Ishikawa (cell line): Measurements from ENCODE around the gene ACKR2.

Source experiments
- CEBPB ChIP-seq: IDR thresholded peaks from 2 replicates; pipeline ENCODE4 v1.6.1; 2012
- CREB1 ChIP-seq: IDR thresholded peaks from 2 replicates; pipeline ENCODE4 v1.6.1; 2012; ENCODE audit warnings: low read depth
- EGR1 ChIP-seq: IDR thresholded peaks from 2 replicates; pipeline ENCODE4 v1.6.1; 2012
- EP300 ChIP-seq: IDR thresholded peaks from 2 replicates; pipeline ENCODE4 v1.6.1; 2012; ENCODE audit warnings: borderline replicate concordance
- FOXM1 ChIP-seq: IDR thresholded peaks from 2 replicates; pipeline ENCODE4 v1.6.1; 2012; ENCODE audit warnings: low read depth, borderline replicate concordance
- NFIC ChIP-seq: IDR thresholded peaks from 2 replicates; pipeline ENCODE4 v1.6.1; 2012
- RAD21 ChIP-seq: IDR thresholded peaks from 2 replicates; pipeline ENCODE4 v1.6.1; 2012; ENCODE audit warnings: low read depth
- TAF1 ChIP-seq: IDR thresholded peaks from 2 replicates; pipeline ENCODE4 v1.6.1; 2012; ENCODE audit warnings: low read depth, mild to moderate bottlenecking
- TCF12 ChIP-seq: IDR thresholded peaks from 2 replicates; pipeline ENCODE4 v1.6.1; 2012; ENCODE audit warnings: low read depth
- TEAD4 ChIP-seq: IDR thresholded peaks from 2 replicates; pipeline ENCODE4 v1.6.1; 2012
- YY1 ChIP-seq: IDR thresholded peaks from 2 replicates; pipeline ENCODE4 v1.6.1; 2012; ENCODE audit warnings: low read depth
- ZBTB7A ChIP-seq: IDR thresholded peaks from 2 replicates; pipeline ENCODE4 v1.6.1; 2012; ENCODE audit warnings: low read depth
- TF ChIP-seq, protein P1 (sequence below): IDR thresholded peaks from 2 replicates; pipeline ENCODE4 v1.6.1; 2012
- TF ChIP-seq, protein P2 (sequence below): IDR thresholded peaks from 2 replicates; pipeline ENCODE4 v1.6.1; 2012
- TF ChIP-seq, protein P3 (sequence below): IDR thresholded peaks from 2 replicates; pipeline ENCODE4 v1.6.1; 2012; ENCODE audit warnings: low read depth, mild to moderate bottlenecking

Gene ACKR2

DNA sequence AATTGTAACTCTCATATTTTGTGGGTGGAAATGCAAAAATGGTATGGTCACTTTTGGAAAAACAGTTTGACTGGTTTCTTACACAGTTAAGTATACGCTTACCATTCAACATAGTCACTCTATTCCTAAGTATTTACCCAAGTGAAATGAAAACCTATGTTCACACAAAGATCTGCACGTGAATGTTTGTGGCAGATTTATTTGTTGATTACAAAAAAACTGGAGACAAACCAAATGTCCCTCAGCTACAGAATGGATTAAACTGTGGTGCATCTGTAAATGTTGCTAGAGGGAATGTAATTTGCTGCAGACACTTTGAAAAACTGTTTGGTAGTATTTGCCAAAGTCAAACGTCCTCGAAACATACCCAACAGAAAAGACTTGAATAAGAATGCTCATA lies 29.3 kb downstream of the ACKR2 start:
- TF ChIP-seq TEAD4 (no peak), FOXM1 (no peak), EP300 (no peak), CEBPB (no peak), NFIC (no peak)
- TF ChIP-seq, protein P1, sequence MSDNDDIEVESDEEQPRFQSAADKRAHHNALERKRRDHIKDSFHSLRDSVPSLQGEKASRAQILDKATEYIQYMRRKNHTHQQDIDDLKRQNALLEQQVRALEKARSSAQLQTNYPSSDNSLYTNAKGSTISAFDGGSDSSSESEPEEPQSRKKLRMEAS, result no peak

DNA sequence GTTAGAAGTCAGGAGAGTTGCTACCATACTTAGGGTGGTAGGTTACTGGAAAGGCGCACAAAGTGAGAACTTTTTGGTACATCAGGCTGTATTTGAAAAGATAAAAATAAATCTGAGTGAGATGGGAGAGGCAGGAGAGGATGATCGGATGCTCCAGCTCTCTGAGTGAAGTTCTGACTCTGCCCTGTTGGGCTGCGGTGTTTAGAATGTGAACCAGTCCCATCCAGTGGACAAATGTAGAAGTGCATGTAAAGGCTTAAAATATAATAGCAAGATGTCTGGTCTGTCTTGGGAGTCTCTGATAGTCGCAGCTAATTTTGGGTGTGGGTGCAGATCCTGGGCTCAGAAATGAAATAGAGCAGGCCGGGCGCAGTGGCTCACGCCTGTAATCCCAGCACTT lies 30.4 kb downstream of the ACKR2 start:
- TF ChIP-seq, protein P2, sequence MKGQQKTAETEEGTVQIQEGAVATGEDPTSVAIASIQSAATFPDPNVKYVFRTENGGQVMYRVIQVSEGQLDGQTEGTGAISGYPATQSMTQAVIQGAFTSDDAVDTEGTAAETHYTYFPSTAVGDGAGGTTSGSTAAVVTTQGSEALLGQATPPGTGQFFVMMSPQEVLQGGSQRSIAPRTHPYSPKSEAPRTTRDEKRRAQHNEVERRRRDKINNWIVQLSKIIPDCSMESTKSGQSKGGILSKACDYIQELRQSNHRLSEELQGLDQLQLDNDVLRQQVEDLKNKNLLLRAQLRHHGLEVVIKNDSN, result no peak
- TF ChIP-seq RAD21, result peak; percentile 65

DNA sequence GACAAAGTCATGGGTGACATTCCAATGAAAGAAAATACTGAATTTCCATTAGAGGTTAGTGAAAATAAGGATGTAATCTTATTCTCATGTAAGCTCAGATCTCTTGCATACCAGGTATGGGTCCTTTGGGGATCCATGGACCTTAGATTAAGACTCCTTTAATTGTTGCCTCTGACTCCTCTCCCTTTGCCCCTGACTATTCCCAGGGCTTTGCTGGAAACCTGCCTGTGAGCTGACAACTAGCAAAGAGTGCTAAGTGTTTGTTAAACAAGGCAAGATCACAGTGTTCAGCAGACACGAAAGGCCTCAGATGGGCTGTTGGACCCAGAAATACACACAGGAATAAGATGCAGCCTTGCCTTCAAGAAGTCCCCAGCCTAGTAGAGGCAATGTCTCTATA lies 32.1 kb downstream of the ACKR2 start:
- no peak for TF ChIP-seq CEBPB
- TF ChIP-seq YY1, result no peak
- TF ChIP-seq CREB1, result no peak
- no peak for TF ChIP-seq FOXM1
- no peak for TF ChIP-seq TCF12
- TF ChIP-seq NFIC, result no peak
- no peak for TF ChIP-seq TEAD4
- TF ChIP-seq, protein P2, result no peak
- no peak for TF ChIP-seq TAF1

DNA sequence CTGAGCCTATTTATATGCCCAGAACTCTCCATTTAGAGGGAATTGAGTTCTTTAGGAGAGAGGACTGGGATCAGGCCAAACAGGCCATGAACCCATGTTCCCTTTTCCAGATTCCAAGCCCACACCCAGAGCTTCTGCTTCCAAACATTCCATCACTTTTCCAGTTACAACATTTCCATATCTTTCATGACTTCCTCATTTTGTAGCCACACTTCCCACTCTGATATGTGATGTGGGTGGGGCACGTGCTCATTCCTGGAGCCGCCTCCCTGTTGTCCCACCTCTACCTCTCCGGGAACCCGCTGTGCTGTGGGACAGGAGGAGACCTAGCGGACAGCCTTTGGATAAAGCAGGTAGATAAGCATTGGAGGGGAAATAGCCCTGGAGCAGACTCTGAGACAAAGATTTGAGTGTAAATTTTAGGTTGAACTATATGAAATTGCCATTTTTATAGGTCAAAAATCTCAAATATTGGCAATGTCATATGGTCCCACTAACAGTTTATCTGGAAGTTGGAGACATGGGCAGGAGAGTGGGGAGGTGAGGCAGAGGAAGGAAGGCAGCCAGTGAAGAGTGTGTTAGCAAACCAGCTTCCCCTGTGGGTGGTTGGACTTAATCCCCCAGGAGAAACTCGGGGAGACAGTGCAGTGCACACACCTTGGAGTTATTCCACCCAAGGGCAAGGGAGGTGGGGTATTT lies 34.6 kb downstream of the ACKR2 start:
- TF ChIP-seq FOXM1 (no peak), RAD21 (no peak)
- TF ChIP-seq, protein P2, result 0 out of 2 replicates have a peak, but pooled peaks have one; percentile 29

DNA sequence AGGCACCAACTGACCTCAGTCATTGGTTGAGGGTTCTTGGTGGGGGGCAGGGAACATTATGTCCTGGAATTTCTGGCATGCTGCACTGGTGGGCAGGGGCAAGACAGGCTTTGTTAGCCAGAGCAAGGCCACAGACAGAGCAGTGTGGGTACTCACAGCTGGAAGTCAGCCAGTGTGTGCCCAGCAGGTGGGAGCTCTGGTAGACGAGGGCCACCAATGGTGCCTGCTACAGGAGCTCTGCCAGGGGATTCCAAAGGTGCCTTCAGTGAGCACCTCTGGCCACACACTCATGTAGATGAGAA lies 35.1 kb downstream of the ACKR2 start:
- TF ChIP-seq RAD21, result no peak
- peak; percentile 95 for TF ChIP-seq TEAD4
- peak; percentile 78 for TF ChIP-seq NFIC
- 0 out of 2 replicates have a peak, but pooled peaks have one; percentile 23 for TF ChIP-seq ZBTB7A
- TF ChIP-seq, protein P1, result no peak; the same call in 1 of the 2 replicates
- no peak for TF ChIP-seq FOXM1
- TF ChIP-seq, protein P2, result no peak
- TF ChIP-seq EP300, result peak; percentile 58; the same call in 1 of the 2 replicates
- TF ChIP-seq YY1, result no peak
- peak; percentile 60; the same call in 1 of the 2 replicates for TF ChIP-seq TCF12
- TF ChIP-seq CEBPB, result no peak
- TF ChIP-seq, protein P3, sequence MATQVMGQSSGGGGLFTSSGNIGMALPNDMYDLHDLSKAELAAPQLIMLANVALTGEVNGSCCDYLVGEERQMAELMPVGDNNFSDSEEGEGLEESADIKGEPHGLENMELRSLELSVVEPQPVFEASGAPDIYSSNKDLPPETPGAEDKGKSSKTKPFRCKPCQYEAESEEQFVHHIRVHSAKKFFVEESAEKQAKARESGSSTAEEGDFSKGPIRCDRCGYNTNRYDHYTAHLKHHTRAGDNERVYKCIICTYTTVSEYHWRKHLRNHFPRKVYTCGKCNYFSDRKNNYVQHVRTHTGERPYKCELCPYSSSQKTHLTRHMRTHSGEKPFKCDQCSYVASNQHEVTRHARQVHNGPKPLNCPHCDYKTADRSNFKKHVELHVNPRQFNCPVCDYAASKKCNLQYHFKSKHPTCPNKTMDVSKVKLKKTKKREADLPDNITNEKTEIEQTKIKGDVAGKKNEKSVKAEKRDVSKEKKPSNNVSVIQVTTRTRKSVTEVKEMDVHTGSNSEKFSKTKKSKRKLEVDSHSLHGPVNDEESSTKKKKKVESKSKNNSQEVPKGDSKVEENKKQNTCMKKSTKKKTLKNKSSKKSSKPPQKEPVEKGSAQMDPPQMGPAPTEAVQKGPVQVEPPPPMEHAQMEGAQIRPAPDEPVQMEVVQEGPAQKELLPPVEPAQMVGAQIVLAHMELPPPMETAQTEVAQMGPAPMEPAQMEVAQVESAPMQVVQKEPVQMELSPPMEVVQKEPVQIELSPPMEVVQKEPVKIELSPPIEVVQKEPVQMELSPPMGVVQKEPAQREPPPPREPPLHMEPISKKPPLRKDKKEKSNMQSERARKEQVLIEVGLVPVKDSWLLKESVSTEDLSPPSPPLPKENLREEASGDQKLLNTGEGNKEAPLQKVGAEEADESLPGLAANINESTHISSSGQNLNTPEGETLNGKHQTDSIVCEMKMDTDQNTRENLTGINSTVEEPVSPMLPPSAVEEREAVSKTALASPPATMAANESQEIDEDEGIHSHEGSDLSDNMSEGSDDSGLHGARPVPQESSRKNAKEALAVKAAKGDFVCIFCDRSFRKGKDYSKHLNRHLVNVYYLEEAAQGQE, result no peak

DNA sequence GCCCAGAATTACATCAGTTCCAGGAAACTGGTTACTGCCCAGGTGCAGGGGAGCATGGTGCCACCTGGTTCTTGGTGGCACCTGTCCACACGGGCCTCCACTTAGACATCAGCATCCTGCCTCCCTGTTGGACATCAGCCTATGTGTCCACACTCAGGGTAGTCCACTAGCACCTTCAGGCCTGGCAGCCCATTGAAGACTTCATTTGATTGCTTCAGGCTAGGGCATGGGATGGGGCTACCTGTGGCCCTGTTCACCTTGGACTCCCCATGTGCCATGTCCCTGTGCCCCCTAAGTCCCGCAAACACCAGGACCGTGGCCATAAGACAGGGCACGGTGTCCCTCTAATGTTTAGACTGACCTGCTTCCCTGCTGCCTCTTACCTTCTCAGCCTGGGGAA lies 35.6 kb downstream of the ACKR2 start:
- TF ChIP-seq CEBPB, result no peak
- TF ChIP-seq, protein P1, result no peak
- TF ChIP-seq EGR1, result no peak
- no peak for TF ChIP-seq FOXM1
- TF ChIP-seq CREB1, result no peak
- no peak for TF ChIP-seq ZBTB7A
- TF ChIP-seq TAF1, result no peak
- no peak for TF ChIP-seq TEAD4
- no peak for TF ChIP-seq TCF12
- TF ChIP-seq RAD21, result no peak
- TF ChIP-seq EP300, result no peak

DNA sequence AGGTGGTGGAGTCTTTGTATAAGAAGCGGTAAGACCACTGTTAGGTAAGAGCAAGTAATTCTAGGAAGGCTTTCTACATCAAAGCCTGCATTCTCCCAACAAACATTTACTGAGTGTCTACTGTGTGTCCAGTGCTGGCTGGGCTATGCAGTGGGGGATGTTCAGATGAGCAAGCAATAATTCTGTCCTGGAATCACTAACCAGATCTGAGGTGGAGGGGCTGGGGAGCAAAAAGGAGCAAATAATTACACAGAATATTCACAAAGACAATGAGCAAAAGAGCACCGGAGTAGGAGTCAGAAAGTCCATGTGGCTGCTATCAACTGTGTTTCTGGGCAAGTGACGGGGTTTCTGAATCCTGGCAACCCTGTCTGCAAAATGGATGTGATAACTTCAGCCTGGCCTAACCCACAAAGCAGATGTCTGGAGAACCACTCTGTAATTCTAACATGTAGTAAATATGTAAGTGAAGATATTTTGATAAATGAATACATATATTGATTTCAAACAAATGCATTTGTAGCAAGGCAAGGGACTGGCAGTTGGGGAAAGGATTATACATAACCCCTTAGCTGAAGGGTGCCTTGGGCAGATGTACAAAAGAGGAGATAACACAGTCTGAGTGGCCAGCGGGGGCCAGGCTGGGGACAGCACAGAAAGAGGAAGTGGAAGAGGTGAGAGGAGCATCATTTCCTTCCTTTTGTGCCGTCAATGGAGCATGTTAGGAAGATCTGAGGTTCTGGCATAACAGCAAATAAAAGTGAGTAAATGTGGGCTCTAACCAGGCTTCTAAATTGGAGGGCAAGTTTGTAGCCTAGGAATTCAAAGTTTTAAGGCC lies 37.7 kb downstream of the ACKR2 start:
- no peak for TF ChIP-seq CREB1
- TF ChIP-seq ZBTB7A, result no peak
- TF ChIP-seq NFIC, result no peak
- no peak for TF ChIP-seq TEAD4
- TF ChIP-seq, protein P3, result no peak
- TF ChIP-seq, protein P1, result no peak
- no peak for TF ChIP-seq RAD21
- TF ChIP-seq CEBPB, result no peak
